Activated CD4-positive, alpha-beta T cell treated with anti-CD3 and anti-CD28 coated beads, Interleukin-2, amount 10 ng/mL, durations not matched to agents 7 days and 5 days (primary cell): ENCODE measurements around the gene ROMO1. TPM values are rescaled to one million over a fixed set of nuclear protein-coding genes. Genes with fewer than 3 reads are reported as not detected.
A peak's percentile ranks its signal among the peaks of the same experiment; 100 is the strongest.

Experiments
- CTCF ChIA-PET: fragments of 350-600 bp; sonication (Branson Sonifier 250); formaldehyde crosslinking; loops from one replicate; lab custom pipeline; 2021; ENCODE audit warnings: antibody characterized with exemption; lab: Charles Lee
- POLR2A ChIA-PET: fragments of 350-600 bp; sonication (Branson Sonifier 250); formaldehyde crosslinking; loops from one replicate; lab custom pipeline; 2021; ENCODE audit warnings: antibody characterized with exemption; lab: Charles Lee
- DNase-seq: peaks from one replicate; pipeline ENCODE4 v3.0.0-alpha.2; 2020
- H3K27ac Mint-ChIP-seq: one replicate; pipeline ENCODE4 v1.8.0; 2021; ENCODE audit warnings: mild to moderate bottlenecking, moderate library complexity, mixed read lengths
- H3K27me3 Mint-ChIP-seq: one replicate; pipeline ENCODE4 v1.8.0; 2021; ENCODE audit warnings: mixed read lengths
- H3K36me3 Mint-ChIP-seq: one replicate; pipeline ENCODE4 v1.8.0; 2021; ENCODE audit warnings: low read depth, mixed read lengths
- H3K4me1 Mint-ChIP-seq: one replicate; pipeline ENCODE4 v1.8.0; 2021; ENCODE audit warnings: mixed read lengths
- H3K4me3 Mint-ChIP-seq: one replicate; pipeline ENCODE4 v1.8.0; 2021; ENCODE audit warnings: mild to moderate bottlenecking, moderate library complexity, mixed read lengths
- H3K9me3 Mint-ChIP-seq: one replicate; pipeline ENCODE4 v1.8.0; 2021; ENCODE audit warnings: mixed read lengths
- total RNA-seq, 2 experiments: library from RNA; stranded (reverse); gene quantifications; one replicate each; pipeline ENCODE4 v1.2.3, GENCODE V29; 2021

Gene ROMO1
- total RNA-seq, 2 experiments from 2014 or later = 55.0 to 103 TPM

- CTCF ChIA-PET = interaction anchor here (0.7 kb wide), 2 partner anchors 111 to 148 kb away, joined by 3 read pairs; no protein-coding TSS in a partner anchor
- DNase-seq = no peak
- Mint-ChIP-seq H3K27ac (no peak overlapping the region), H3K4me3 (no peak overlapping the region), H3K27me3 (no peaks in the 10 kb centered on the region), H3K9me3 (no peaks in the 10 kb centered on the region), H3K4me1 (peaks cover 30% of the 10 kb centered on the region), H3K36me3 (peaks cover 53% of the 10 kb centered on the region)
- POLR2A ChIA-PET = interaction anchor here (0.6 kb wide), 2 partner anchors 16 to 314 kb away, joined by 4 to 5 read pairs; no protein-coding TSS in a partner anchor
Observed at GRCh38 chr20:35726842-35727711, 27.9 kb downstream of the ROMO1 start.

- ChIA-PET POLR2A (no interaction called here), CTCF (interaction anchor here (1.6 to 1.9 kb wide), 4 partner anchors 10 to 51 kb away, joined by 4 to 5 read pairs (median 5); no protein-coding TSS in a partner anchor)
- H3K27ac Mint-ChIP-seq = no peak overlapping the region
- H3K27me3 Mint-ChIP-seq = no peaks in the 10 kb centered on the region
- DNase-seq = no peak
- H3K4me3 Mint-ChIP-seq = no peak overlapping the region
- H3K9me3 Mint-ChIP-seq = no peaks in the 10 kb centered on the region
- peaks cover 40% of the 10 kb centered on the region for H3K4me1 Mint-ChIP-seq
- peaks cover 58% of the 10 kb centered on the region for H3K36me3 Mint-ChIP-seq
Observed at GRCh38 chr20:35729283-35729807, 30.1 kb downstream of the ROMO1 start.

GRCh38 chr20:35729836-35730582 is 30.8 kb downstream of the ROMO1 start:
- Mint-ChIP-seq H3K9me3 (no peaks in the 10 kb centered on the region), H3K27ac (no peak overlapping the region), H3K27me3 (no peaks in the 10 kb centered on the region), H3K4me1 (peaks cover 43% of the 10 kb centered on the region), H3K36me3 (peaks cover 59% of the 10 kb centered on the region), H3K4me3 (no peak overlapping the region)
- DNase-seq = no peak
- CTCF ChIA-PET = interaction anchor here (1.0 to 1.9 kb wide), 4 partner anchors 10 to 52 kb away, joined by 3 to 5 read pairs (median 4); no protein-coding TSS in a partner anchor
- POLR2A ChIA-PET = interaction anchor here (0.5 kb wide), 1 partner anchor 1305 kb away, joined by 3 read pairs; no protein-coding TSS in a partner anchor

- no peak overlapping the region for H3K27ac Mint-ChIP-seq
- peaks cover 43% of the 10 kb centered on the region for H3K4me1 Mint-ChIP-seq
- no peak overlapping the region for H3K4me3 Mint-ChIP-seq
- no peaks in the 10 kb centered on the region for H3K27me3 Mint-ChIP-seq
- peaks cover 60% of the 10 kb centered on the region for H3K36me3 Mint-ChIP-seq
- no peak for DNase-seq
- ChIA-PET CTCF (interaction anchor here (0.8 to 1.6 kb wide), 5 partner anchors 12 to 224 kb away, joined by 3 to 7 read pairs (median 5); partner anchors contain the start of genes RBM39 and SCAND1), POLR2A (interaction anchor here (0.5 kb wide), 1 partner anchor 1304 kb away, joined by 3 read pairs; no protein-coding TSS in a partner anchor)
- no peaks in the 10 kb centered on the region for H3K9me3 Mint-ChIP-seq
Observed at GRCh38 chr20:35730583-35731468, 31.6 kb downstream of the ROMO1 start.

GRCh38 chr20:35731469-35731788 is 32.2 kb downstream of the ROMO1 start:
- no peak for DNase-seq
- Mint-ChIP-seq H3K9me3 (no peaks in the 10 kb centered on the region), H3K27ac (no peak overlapping the region), H3K4me3 (no peak overlapping the region), H3K27me3 (no peaks in the 10 kb centered on the region), H3K4me1 (peaks cover 49% of the 10 kb centered on the region), H3K36me3 (peaks cover 61% of the 10 kb centered on the region)
- ChIA-PET POLR2A (no interaction called here), CTCF (interaction anchor here (0.8 to 1.4 kb wide), 3 partner anchors 11 to 223 kb away, joined by 3 to 7 read pairs (median 5); partner anchors contain the start of genes RBM39 and SCAND1)

- CTCF ChIA-PET = interaction anchor here (1.3 to 1.4 kb wide), 2 partner anchors 11 to 17 kb away, joined by 3 to 5 read pairs; partner anchors contain the start of gene RBM39
- POLR2A ChIA-PET = no interaction called here
- H3K4me3 Mint-ChIP-seq = no peak overlapping the region
- H3K27me3 Mint-ChIP-seq = no peaks in the 10 kb centered on the region
- peaks cover 47% of the 10 kb centered on the region for H3K4me1 Mint-ChIP-seq
- no peak for DNase-seq
- no peaks in the 10 kb centered on the region for H3K9me3 Mint-ChIP-seq
- H3K36me3 Mint-ChIP-seq = peaks cover 58% of the 10 kb centered on the region
- peak overlapping the region; percentile 63 for H3K27ac Mint-ChIP-seq
Observed at GRCh38 chr20:35731862-35732643, 32.8 kb downstream of the ROMO1 start.

GRCh38 chr20:35732644-35732982 is 33.4 kb downstream of the ROMO1 start:
- ChIA-PET POLR2A (no interaction called here), CTCF (interaction anchor here (0.9 to 1.3 kb wide), 2 partner anchors 17 to 222 kb away, joined by 3 read pairs; partner anchors contain the start of gene SCAND1)
- Mint-ChIP-seq H3K9me3 (no peaks in the 10 kb centered on the region), H3K4me1 (peaks cover 47% of the 10 kb centered on the region), H3K27ac (no peak overlapping the region), H3K4me3 (no peak overlapping the region), H3K27me3 (no peaks in the 10 kb centered on the region), H3K36me3 (peaks cover 56% of the 10 kb centered on the region)
- DNase-seq = no peak

GRCh38 chr20:35734374-35734773 is 35.2 kb downstream of the ROMO1 start:
- CTCF ChIA-PET = interaction anchor here (0.6 to 1.5 kb wide), 3 partner anchors 15 to 31 kb away, joined by 3 to 4 read pairs (median 3); no protein-coding TSS in a partner anchor
- no peak for DNase-seq
- Mint-ChIP-seq H3K9me3 (no peaks in the 10 kb centered on the region), H3K36me3 (peaks cover 69% of the 10 kb centered on the region), H3K4me1 (peaks cover 60% of the 10 kb centered on the region), H3K4me3 (peak overlapping the region; percentile 3), H3K27ac (no peak overlapping the region), H3K27me3 (no peaks in the 10 kb centered on the region)
- POLR2A ChIA-PET = no interaction called here

- peaks cover 72% of the 10 kb centered on the region for H3K36me3 Mint-ChIP-seq
Observed at GRCh38 chr20:35734777-35735649, 35.8 kb downstream of the ROMO1 start.

GRCh38 chr20:35735826-35736470 is 36.7 kb downstream of the ROMO1 start:
- H3K4me3 Mint-ChIP-seq = peak overlapping the region; percentile 29
- peaks cover 63% of the 10 kb centered on the region for H3K4me1 Mint-ChIP-seq
- no peak overlapping the region for H3K27ac Mint-ChIP-seq
- DNase-seq = no peak
- H3K9me3 Mint-ChIP-seq = no peaks in the 10 kb centered on the region
- H3K36me3 Mint-ChIP-seq = peaks cover 74% of the 10 kb centered on the region
- POLR2A ChIA-PET = interaction anchor here (0.7 to 0.8 kb wide), 2 partner anchors 19 to 65 kb away, joined by 5 to 6 read pairs; no protein-coding TSS in a partner anchor
- no peaks in the 10 kb centered on the region for H3K27me3 Mint-ChIP-seq
- CTCF ChIA-PET = interaction anchor here (0.6 to 1.5 kb wide), 3 partner anchors 12 to 650 kb away, joined by 3 to 4 read pairs (median 4); no protein-coding TSS in a partner anchor

More at GRCh38 chr20:35734777-35735649, 35.8 kb downstream of the ROMO1 start:
- no peaks in the 10 kb centered on the region for H3K9me3 Mint-ChIP-seq
- no peak overlapping the region for H3K27ac Mint-ChIP-seq
- H3K4me3 Mint-ChIP-seq = peak overlapping the region; percentile 3
- no peaks in the 10 kb centered on the region for H3K27me3 Mint-ChIP-seq
- ChIA-PET CTCF (interaction anchor here (0.6 to 1.5 kb wide), 3 partner anchors 15 to 32 kb away, joined by 3 to 4 read pairs (median 3); no protein-coding TSS in a partner anchor), POLR2A (interaction anchor here (0.8 kb wide), 1 partner anchor 66 kb away, joined by 5 read pairs; no protein-coding TSS in a partner anchor)
- H3K4me1 Mint-ChIP-seq = peaks cover 63% of the 10 kb centered on the region
- no peak for DNase-seq
